GM23248 (cell line): Measurements from ENCODE around the gene MED12L. TPM values are rescaled to one million over a fixed set of nuclear protein-coding genes. Genes with fewer than 3 reads are reported as not detected.

Source experiments
- DNase-seq: peaks from one replicate; pipeline ENCODE4 v3.0.0-alpha.2; 2015
- H2AFZ ChIP-seq: fragments of 200-600 bp; sonication (generic); 2 replicates; pipeline ENCODE4 v1.6.1; 2016; ENCODE audit warnings: antibody characterized with exemption
- H3F3A ChIP-seq: fragments of 200-600 bp; sonication (generic); 2 replicates; pipeline ENCODE4 v1.6.1; 2016; ENCODE audit warnings: mild to moderate bottlenecking, antibody characterized with exemption, mixed run types; ENCODE audit not compliant: insufficient read depth
- H3K27ac ChIP-seq: fragments of 200-600 bp; sonication (generic); 2 replicates; pipeline ENCODE4 v1.5.1; 2016; ENCODE audit warnings: mild to moderate bottlenecking
- H3K27me3 ChIP-seq: fragments of 200-600 bp; sonication (generic); replicated peaks from 2 replicates; pipeline ENCODE4 v1.6.1; 2016; ENCODE audit warnings: mild to moderate bottlenecking; ENCODE audit not compliant: insufficient read depth
- H3K36me3 ChIP-seq: fragments of 200-600 bp; sonication (generic); 2 replicates; pipeline ENCODE4 v1.6.1; 2016; ENCODE audit warnings: low read depth, mild to moderate bottlenecking
- H3K4me1 ChIP-seq: fragments of 200-600 bp; sonication (generic); 2 replicates; pipeline ENCODE4 v1.6.1; 2016; ENCODE audit warnings: mild to moderate bottlenecking; ENCODE audit not compliant: insufficient read depth
- H3K4me2 ChIP-seq: fragments of 200-600 bp; sonication (generic); one replicate; pipeline ENCODE4 v1.6.1; 2016; ENCODE audit warnings: mild to moderate bottlenecking; ENCODE audit not compliant: unreplicated experiment
- H3K4me3 ChIP-seq: fragments of 200-600 bp; sonication (generic); 2 replicates; pipeline ENCODE4 v1.5.1; 2016; ENCODE audit warnings: mild to moderate bottlenecking
- H3K79me2 ChIP-seq: fragments of 200-600 bp; sonication (generic); 2 replicates; pipeline ENCODE4 v1.6.1; 2016; ENCODE audit warnings: mild to moderate bottlenecking; ENCODE audit not compliant: insufficient read depth
- H3K9ac ChIP-seq: fragments of 200-600 bp; sonication (generic); 2 replicates; pipeline ENCODE4 v1.6.1; 2016; ENCODE audit warnings: mild to moderate bottlenecking
- H3K9me2 ChIP-seq: fragments of 200-600 bp; sonication (generic); 2 replicates; pipeline ENCODE4 v1.6.1; 2016; ENCODE audit warnings: mixed run types, mild to moderate bottlenecking, moderate library complexity; ENCODE audit not compliant: insufficient read depth
- H3K9me3 ChIP-seq: fragments of 200-600 bp; sonication (generic); one replicate; pipeline ENCODE4 v1.6.1; 2017; ENCODE audit warnings: low read depth
- H4K20me1 ChIP-seq: fragments of 200-600 bp; sonication (generic); 2 replicates; pipeline ENCODE4 v1.6.0; 2016; ENCODE audit not compliant: insufficient read depth
- EZH2 ChIP-seq: fragments of 200-600 bp; sonication (generic); IDR thresholded peaks from 2 replicates; pipeline ENCODE4 v1.6.1; 2018; ENCODE audit warnings: antibody characterized with exemption, mild to moderate bottlenecking; ENCODE audit not compliant: insufficient read depth, poor library complexity, severe bottlenecking
- EZH2phosphoT487 ChIP-seq: fragments of 200-600 bp; sonication (generic); IDR thresholded peaks from 2 replicates; pipeline ENCODE4 v1.6.1; 2018; ENCODE audit warnings: antibody characterized with exemption, moderate library complexity, mild to moderate bottlenecking, low read depth; ENCODE audit not compliant: insufficient read depth
- WGBS, 2 experiments: methylation state at CpG; one replicate each; pipeline ENCODE4 v1.1.6; 2015 to 2017; ENCODE audit warnings: low lambda C conversion rate in 2 of 2, low coverage in 1 of 2; ENCODE audit errors: missing lambda C conversion rate in 2 of 2; 5-methylcytosine and 5-hydroxymethylcytosine counted together
- in situ Hi-C: fragments of 300-500 bp; cut with MboI; formaldehyde crosslinking; loops from 2 replicates; pipeline ENCODE4 v1.15.0; 2020
- polyA plus RNA-seq: library from polyadenylated mRNA; unstranded; fragments of >200 nt; fragmentation: Nextera tagmentation; extraction: Ambion mirVana; gene quantifications from 2 replicates; pipeline ENCODE4 v1.2.1, GENCODE V29; 2016
- total RNA-seq: library from RNA; depleted of rRNA; stranded (reverse); fragments of >200 nt; shearing (Covaris generic); gene quantifications from 2 replicates; pipeline ENCODE4 v1.2.3, GENCODE V29; 2014

Gene MED12L
- total and polyA plus RNA-seq, 2 experiments from 2014 or later = 0.13 to 0.32 TPM

DNA sequence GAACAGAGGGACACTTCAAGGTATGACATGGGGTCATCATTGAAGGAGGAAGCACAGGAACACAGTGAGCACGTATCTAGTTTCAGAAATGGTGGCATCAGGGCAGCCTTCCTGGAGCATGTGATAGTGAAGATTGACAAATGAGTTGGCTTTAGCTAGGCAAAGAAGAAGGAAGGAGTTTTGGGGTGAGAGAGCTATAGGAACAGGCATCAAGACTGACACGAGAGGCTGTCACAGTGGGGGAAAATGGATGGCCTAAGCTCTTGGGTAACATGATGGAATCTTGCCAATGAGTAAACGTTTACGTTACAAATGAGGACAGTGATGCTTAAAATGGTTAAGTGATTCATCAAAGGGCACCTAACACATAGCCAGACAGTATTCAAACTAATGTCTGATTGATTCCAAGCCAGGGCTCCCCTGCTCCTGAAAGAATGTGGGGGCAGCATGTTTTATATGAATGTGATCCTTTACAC lies 140.7 kb downstream of the MED12L start:
- Histone ChIP-seq H3K27me3 (no peaks in the 10 kb centered on the region), H3K4me3 (no peak overlapping the region), H3K27ac (no peak overlapping the region), H3K79me2 (no peaks in the 10 kb centered on the region), H3K9ac (no peak overlapping the region), H3K9me2 (no peaks in the 10 kb centered on the region), H2AFZ (no peak overlapping the region), H4K20me1 (no peaks in the 10 kb centered on the region), H3K4me2 (peak overlapping the region; percentile 14), H3K4me1 (peaks cover 36% of the 10 kb centered on the region), H3F3A (peaks cover 19% of the 10 kb centered on the region), H3K9me3 (no peaks in the 10 kb centered on the region), H3K36me3 (no peaks in the 10 kb centered on the region)
- in situ Hi-C loops = loop anchor here (5.0 to 10.0 kb wide), 2 partner anchors 51 to 61 kb away; partner anchors contain the start of gene P2RY14
- TF ChIP-seq EZH2phosphoT487 = no peak
- DNase-seq = peak; percentile 88
- 16 to 21% methylated on average over 4 of the region's 4 CpGs for WGBS, 2 experiments

DNA sequence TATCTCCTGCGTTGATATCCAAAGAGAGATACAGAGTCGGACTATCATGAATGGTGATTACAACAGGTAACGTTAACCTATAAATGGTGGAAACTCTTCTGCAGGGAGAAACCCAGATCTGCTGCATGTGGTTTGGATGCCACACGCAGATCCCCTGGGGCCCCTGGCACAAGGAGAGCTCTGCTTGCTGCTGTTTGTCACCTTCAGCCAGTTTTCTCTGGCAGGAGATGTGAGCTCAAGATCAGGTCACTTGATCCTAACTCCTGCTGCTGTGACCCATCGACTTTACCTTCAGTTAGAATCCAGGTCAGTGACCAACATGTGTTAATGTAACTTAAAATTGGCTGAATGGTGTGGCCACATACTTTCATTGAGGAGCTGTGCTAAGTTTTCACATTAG lies 141.4 kb downstream of the MED12L start:
- in situ Hi-C loops = loop anchor here (5.0 to 10.0 kb wide), 2 partner anchors 50 to 62 kb away; partner anchors contain the start of gene P2RY14
- Histone ChIP-seq H3K9me3 (no peaks in the 10 kb centered on the region), H4K20me1 (no peaks in the 10 kb centered on the region), H3K36me3 (no peaks in the 10 kb centered on the region), H3K9ac (0 out of 2 replicates have a peak overlapping the region, but pooled peaks have one; percentile 46), H3K4me2 (peak overlapping the region; percentile 14), H3K4me3 (no peak overlapping the region), H3F3A (peaks cover 19% of the 10 kb centered on the region), H3K4me1 (peaks cover 36% of the 10 kb centered on the region), H3K27ac (no peak overlapping the region), H3K79me2 (no peaks in the 10 kb centered on the region), H3K27me3 (no peaks in the 10 kb centered on the region), H3K9me2 (no peaks in the 10 kb centered on the region), H2AFZ (no peak overlapping the region)
- WGBS, 2 experiments = 95 to 98% methylated on average over 5 of the region's 5 CpGs
- TF ChIP-seq EZH2 = no peak
- no peak for TF ChIP-seq EZH2phosphoT487
- no peak for DNase-seq

DNA sequence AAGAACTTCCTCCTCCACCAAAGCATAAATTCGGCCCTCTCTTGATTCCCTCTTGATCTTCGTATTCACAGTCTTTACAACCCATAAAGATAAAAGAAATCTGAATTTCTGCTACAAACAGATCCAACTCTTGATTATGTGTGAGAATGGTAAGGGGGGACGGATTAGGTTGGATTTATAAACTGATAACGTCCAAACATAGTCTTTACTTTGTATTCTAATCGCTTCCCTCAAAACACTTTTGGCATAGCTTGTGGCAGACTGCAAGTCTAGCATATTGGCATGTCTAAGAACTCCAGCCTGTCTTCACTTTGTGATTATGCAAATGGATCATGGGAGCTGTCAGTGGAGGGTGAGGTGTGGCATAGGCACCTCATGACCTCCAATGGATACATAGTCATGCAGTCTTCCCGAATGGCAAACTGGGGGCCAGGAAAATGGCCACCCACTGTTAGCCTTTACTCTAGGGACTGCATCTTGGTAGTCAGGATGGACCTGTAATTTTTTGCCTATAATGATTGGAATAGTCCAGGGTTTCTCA lies 141.9 kb downstream of the MED12L start:
- Histone ChIP-seq H3K4me2 (peak overlapping the region; percentile 33), H3F3A (peaks cover 19% of the 10 kb centered on the region), H2AFZ (0 out of 2 replicates have a peak overlapping the region, but pooled peaks have one; percentile 30), H4K20me1 (no peaks in the 10 kb centered on the region), H3K27me3 (no peaks in the 10 kb centered on the region), H3K9ac (peak overlapping the region; percentile 46; the same call in 1 of the 2 replicates), H3K27ac (no peak overlapping the region), H3K4me1 (peaks cover 36% of the 10 kb centered on the region), H3K4me3 (no peak overlapping the region), H3K79me2 (no peaks in the 10 kb centered on the region), H3K9me2 (no peaks in the 10 kb centered on the region), H3K36me3 (no peaks in the 10 kb centered on the region), H3K9me3 (no peaks in the 10 kb centered on the region)
- in situ Hi-C loops = loop anchor here (5.0 to 10.0 kb wide), 2 partner anchors 50 to 63 kb away; partner anchors contain the start of gene P2RY14
- no peak for TF ChIP-seq EZH2phosphoT487
- no peak for TF ChIP-seq EZH2
- DNase-seq = no peak
- 69 to 74% methylated on average over 6 of the region's 6 CpGs for WGBS, 2 experiments

GRCh38 chr3:151227807-151228665 lies 142.6 kb downstream of the MED12L start:
- no peak for TF ChIP-seq EZH2phosphoT487
- no peak for TF ChIP-seq EZH2
- Histone ChIP-seq H4K20me1 (no peaks in the 10 kb centered on the region), H3F3A (peaks cover 19% of the 10 kb centered on the region), H3K27me3 (no peaks in the 10 kb centered on the region), H3K4me3 (no peak overlapping the region), H3K9me2 (no peaks in the 10 kb centered on the region), H3K36me3 (no peaks in the 10 kb centered on the region), H3K9ac (peak overlapping the region; percentile 46), H3K4me2 (peak overlapping the region; percentile 41), H3K79me2 (no peaks in the 10 kb centered on the region), H3K9me3 (no peaks in the 10 kb centered on the region), H3K4me1 (peaks cover 36% of the 10 kb centered on the region), H3K27ac (peak overlapping the region; percentile 60), H2AFZ (peak overlapping the region; percentile 30)
- 33 to 38% methylated on average over 9 of the region's 9 CpGs for WGBS, 2 experiments
- DNase-seq = peak; percentile 80
- in situ Hi-C loops = loop anchor here (5.0 to 10.0 kb wide), 2 partner anchors 49 to 63 kb away; partner anchors contain the start of gene P2RY14
